ENCODE results near the gene ADCY3. TPM values are rescaled to one million over a fixed set of nuclear protein-coding genes. Genes with fewer than 3 reads are reported as not detected.

ADCY3 gene
- total RNA-seq, 1 experiment from 2014 or later: 39.5 TPM

GRCh38 chr2:24783641-24784040 is 136.4 kb downstream of the ADCY3 start:
- Histone ChIP-seq H3K18ac (ENCODE audit: insufficient read length, low read depth, low read length) (no peak overlapping the region), H3K14ac (ENCODE audit: insufficient read depth, low read length) (no peak overlapping the region), H4K5ac (ENCODE audit: insufficient read length, low read depth, low read length) (no peak overlapping the region), H2BK5ac (ENCODE audit: insufficient read length, low read length) (no peak overlapping the region), H4K8ac (replicated peaks; ENCODE audit: insufficient read length, low read depth, low read length) (no peak overlapping the region), H3K4me1 (ENCODE audit: insufficient read depth, low read length) (peaks cover 2% of the 10 kb centered on the region; the same call in 1 of the 2 replicates), H3K79me1 (ENCODE audit: insufficient read depth, low read depth, low read length, poor library complexity, severe bottlenecking) (no peaks in the 10 kb centered on the region), H3K23ac (ENCODE audit: insufficient read length, low read depth, low read length) (no peak overlapping the region), H3K27ac (ENCODE audit: insufficient read length, low read depth, low read length) (no peak overlapping the region), H3K4ac (ENCODE audit: low read depth, low read length) (no peak overlapping the region), H2BK120ac (ENCODE audit: low read depth, low read length, poor library complexity, severe bottlenecking) (no peak overlapping the region), H2AFZ (ENCODE audit: low read length) (no peak overlapping the region), H2BK20ac (ENCODE audit: low read depth, low read length, poor library complexity, severe bottlenecking) (no peak overlapping the region), H2BK15ac (ENCODE audit: low read depth, low read length) (no peak overlapping the region), H3K23me2 (ENCODE audit: insufficient read length, low read depth, low read length, poor library complexity, severe bottlenecking) (no peaks in the 10 kb centered on the region), H3K27me3 (ENCODE audit: insufficient read depth, low read length) (no peaks in the 10 kb centered on the region), H4K91ac (ENCODE audit: insufficient read length, low read depth, low read length) (no peak overlapping the region), H2AK5ac (ENCODE audit: insufficient read length, low read length) (no peak overlapping the region), H3K4me2 (ENCODE audit: insufficient read depth, insufficient read length, low read length) (no peak overlapping the region), H3K56ac (ENCODE audit: insufficient read length, low read depth, low read length) (no peak overlapping the region), H2BK12ac (ENCODE audit: insufficient read length, low read depth, low read length) (no peak overlapping the region), H4K20me1 (ENCODE audit: control insufficient read depth, insufficient read depth, insufficient read length) (no peaks in the 10 kb centered on the region), H3K79me2 (ENCODE audit: insufficient read depth, low read length) (no peaks in the 10 kb centered on the region), H3K9me3 (ENCODE audit: control insufficient read depth, low read depth, low read length) (no peaks in the 10 kb centered on the region), H3K9ac (ENCODE audit: extremely low read depth, insufficient read length, low read length) (no peak overlapping the region), H3T11ph (ENCODE audit: low read length) (no peak overlapping the region)
- H3K4me3 Mint-ChIP-seq: no peak overlapping the region
- no peak for DNase-seq
- peaks cover 0 to 3% (median under 1%) of the 10 kb centered on the region in 3 experiments; a peak in 2 of 7 replicates for H3K36me3 Mint-ChIP-seq (ENCODE audit: insufficient read depth in 1 of 3, low read depth in 3 of 3)
- H3K9me3 Mint-ChIP-seq: no peaks in the 10 kb centered on the region
- H3K27ac Mint-ChIP-seq: no peak overlapping the region
- H3K27me3 Mint-ChIP-seq (ENCODE audit: low read depth): no peaks in the 10 kb centered on the region; the same call in 1 of the 2 replicates
- no peak for TF ChIP-seq CTCF (conservative IDR thresholded peaks at IDR 0.05)
- no peaks in the 10 kb centered on the region; a peak in 4 of 4 replicates for H3K4me1 Mint-ChIP-seq
- no CpG with 5 or more reads among the region's 3 CpGs for WGBS (ENCODE audit: extremely low coverage, insufficient read length, low lambda C conversion rate)

Measured in H9 (cell line).